HCT116 (cell line): Measurements from ENCODE around the gene PTRHD1.

Source experiments
- CEBPB ChIP-seq: IDR thresholded peaks from 2 replicates; pipeline ENCODE4 v1.6.1; 2012; ENCODE audit warnings: low read depth
- EZH2 ChIP-seq: fragments of 200-600 bp; sonication (generic); IDR thresholded peaks from 2 replicates; pipeline ENCODE4 v1.6.1; 2017; ENCODE audit warnings: antibody characterized with exemption, mixed run types
- FOSL1 ChIP-seq: IDR thresholded peaks from 2 replicates; pipeline ENCODE4 v1.6.1; 2012; ENCODE audit warnings: low read depth
- JUND ChIP-seq: IDR thresholded peaks from 2 replicates; pipeline ENCODE4 v1.6.1; 2012
- POLR2A ChIP-seq: IDR thresholded peaks from 2 replicates; pipeline ENCODE4 v1.7.0; 2011; ENCODE audit warnings: borderline replicate concordance; ENCODE audit not compliant: insufficient read depth, insufficient read length; ENCODE audit errors: extremely low read depth
- POLR2AphosphoS5 ChIP-seq: IDR thresholded peaks from 2 replicates; pipeline ENCODE4 v1.6.1; 2011; ENCODE audit warnings: mild to moderate bottlenecking, low read depth, low read length, moderate library complexity
- YY1 ChIP-seq: IDR thresholded peaks from 2 replicates; pipeline ENCODE4 v1.6.1; 2011; ENCODE audit warnings: low read length, low read depth, moderate library complexity, mild to moderate bottlenecking; ENCODE audit not compliant: insufficient replicate concordance; ENCODE audit errors: extremely low read depth
- ZFX ChIP-seq: fragments of 450-650 bp; IDR thresholded peaks from 2 replicates; pipeline ENCODE4 v1.6.1; 2017
- ZNF274 ChIP-seq: fragments of 200-500 bp; sonication (Bioruptor generic); IDR thresholded peaks from 2 replicates; pipeline ENCODE4 v1.6.1; 2014; ENCODE audit warnings: mild to moderate bottlenecking, low read depth, low read length, inconsistent platforms
- TF ChIP-seq, protein P1 (sequence below), 3 experiments: fragments of 200-600 bp in 1 of 3; sonication (generic) in 1 of 3; IDR thresholded peaks in 2 of 3; conservative IDR thresholded peaks in 1 of 3; 2 replicates each; pipeline ENCODE4 v1.5.1; 2012 to 2017; ENCODE audit warnings: low read depth in 2 of 3, low read length in 2 of 3, antibody characterized with exemption in 1 of 3, borderline replicate concordance in 1 of 3, control low read depth in 1 of 3, mild to moderate bottlenecking in 1 of 3, mixed read lengths in 1 of 3, mixed run types in 1 of 3, moderate library complexity in 1 of 3; ENCODE audit not compliant: insufficient read depth in 1 of 3
- TF ChIP-seq, protein P2 (sequence below): IDR thresholded peaks from 2 replicates; pipeline ENCODE4 v1.6.1; 2012
- TF ChIP-seq, protein P3 (sequence below): IDR thresholded peaks from 2 replicates; pipeline ENCODE4 v1.6.1; 2012

GRCh38 chr2:24779116-24779515 is 14.1 kb downstream of the PTRHD1 start:
- TF ChIP-seq POLR2A = no peak
- no peak for TF ChIP-seq JUND
- TF ChIP-seq, protein P1, sequence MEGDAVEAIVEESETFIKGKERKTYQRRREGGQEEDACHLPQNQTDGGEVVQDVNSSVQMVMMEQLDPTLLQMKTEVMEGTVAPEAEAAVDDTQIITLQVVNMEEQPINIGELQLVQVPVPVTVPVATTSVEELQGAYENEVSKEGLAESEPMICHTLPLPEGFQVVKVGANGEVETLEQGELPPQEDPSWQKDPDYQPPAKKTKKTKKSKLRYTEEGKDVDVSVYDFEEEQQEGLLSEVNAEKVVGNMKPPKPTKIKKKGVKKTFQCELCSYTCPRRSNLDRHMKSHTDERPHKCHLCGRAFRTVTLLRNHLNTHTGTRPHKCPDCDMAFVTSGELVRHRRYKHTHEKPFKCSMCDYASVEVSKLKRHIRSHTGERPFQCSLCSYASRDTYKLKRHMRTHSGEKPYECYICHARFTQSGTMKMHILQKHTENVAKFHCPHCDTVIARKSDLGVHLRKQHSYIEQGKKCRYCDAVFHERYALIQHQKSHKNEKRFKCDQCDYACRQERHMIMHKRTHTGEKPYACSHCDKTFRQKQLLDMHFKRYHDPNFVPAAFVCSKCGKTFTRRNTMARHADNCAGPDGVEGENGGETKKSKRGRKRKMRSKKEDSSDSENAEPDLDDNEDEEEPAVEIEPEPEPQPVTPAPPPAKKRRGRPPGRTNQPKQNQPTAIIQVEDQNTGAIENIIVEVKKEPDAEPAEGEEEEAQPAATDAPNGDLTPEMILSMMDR (IDR thresholded peaks at IDR 0.05 in 2 of 3, conservative IDR thresholded peaks at IDR 0.05 in 1 of 3; ENCODE audit: borderline replicate concordance in 1 of 3, insufficient read depth in 1 of 3, low read depth in 2 of 3, low read length in 2 of 3) = no peak
- TF ChIP-seq, protein P2, sequence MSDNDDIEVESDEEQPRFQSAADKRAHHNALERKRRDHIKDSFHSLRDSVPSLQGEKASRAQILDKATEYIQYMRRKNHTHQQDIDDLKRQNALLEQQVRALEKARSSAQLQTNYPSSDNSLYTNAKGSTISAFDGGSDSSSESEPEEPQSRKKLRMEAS = no peak
- no peak for TF ChIP-seq FOSL1
- no peak for TF ChIP-seq POLR2AphosphoS5
- TF ChIP-seq CEBPB = no peak
- no peak for TF ChIP-seq EZH2
- TF ChIP-seq, protein P3, sequence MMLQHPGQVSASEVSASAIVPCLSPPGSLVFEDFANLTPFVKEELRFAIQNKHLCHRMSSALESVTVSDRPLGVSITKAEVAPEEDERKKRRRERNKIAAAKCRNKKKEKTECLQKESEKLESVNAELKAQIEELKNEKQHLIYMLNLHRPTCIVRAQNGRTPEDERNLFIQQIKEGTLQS = no peak
- TF ChIP-seq ZFX = no peak
- TF ChIP-seq ZNF274 = no peak
- TF ChIP-seq YY1 = no peak
